Skeletal muscle tissue (tissue), 4 donors: ENCODE measurements around the gene ZNF410. TPM values are rescaled to one million over a fixed set of nuclear protein-coding genes. Genes with fewer than 3 reads are reported as not detected.
"Not testable (repeated sequence)": the region's sequence is repeated elsewhere in the genome, so short reads cannot be mapped to it uniquely, and the experiment has no call there.

Experiments used
- H3K27ac ChIP-seq: one replicate; pipeline ENCODE4 v1.7.0; 2013; ENCODE audit warnings: mild to moderate bottlenecking, low read depth, low read length, inconsistent platforms
- H3K27me3 ChIP-seq, 3 donors: one replicate each; pipeline ENCODE4 v1.7.0; 2013; ENCODE audit warnings: low read length in 3 of 3; ENCODE audit not compliant: control insufficient read depth in 3 of 3, insufficient read depth in 3 of 3
- H3K36me3 ChIP-seq, 3 donors: one replicate each; pipeline ENCODE4 v1.7.0; 2013; ENCODE audit warnings: low read length in 3 of 3; ENCODE audit not compliant: control insufficient read depth in 3 of 3, insufficient read depth in 3 of 3
- H3K4me1 ChIP-seq, 3 donors: one replicate each; pipeline ENCODE4 v1.7.0; 2013; ENCODE audit warnings: low read length in 3 of 3, mild to moderate bottlenecking in 3 of 3; ENCODE audit not compliant: control insufficient read depth in 3 of 3, insufficient read depth in 3 of 3
- H3K4me3 ChIP-seq, 3 donors: one replicate each; pipeline ENCODE4 v1.7.0; 2013; ENCODE audit warnings: low read length in 3 of 3
- H3K9ac ChIP-seq, 3 donors: one replicate each; pipeline ENCODE4 v1.7.0; 2013; ENCODE audit warnings: low read length in 3 of 3, mild to moderate bottlenecking in 3 of 3, moderate library complexity in 2 of 3, low read depth in 1 of 3
- H3K9me3 ChIP-seq, 3 donors: one replicate each; pipeline ENCODE4 v1.7.0; 2013; ENCODE audit warnings: low read length in 3 of 3; ENCODE audit not compliant: control insufficient read depth in 3 of 3
- total RNA-seq: library from RNA; depleted of rRNA; stranded (reverse); fragments of >200 nt; gene quantifications from one replicate; pipeline ENCODE4 v1.2.3, GENCODE V29; 2014
- donor health status: Osteomylitis.

ZNF410 gene
- 71.0 TPM for total RNA-seq

GRCh38 chr14:73886449-73887317 is at the start of gene ZNF410:
Gene ZNF410, plus strand, starts transcription at chr14:73886859. Its CDS starts 5,317 bp downstream, at chr14:73892176.
- peaks cover 0 to 3% (median 2%) of the 10 kb centered on the region in 3 donors for H3K36me3 ChIP-seq
- H3K27me3 ChIP-seq = no peaks in the 10 kb centered on the region
- peak within 1 kb of the TSS; percentile 79 to 89 (median 87) for H3K4me3 ChIP-seq
- H3K9me3 ChIP-seq = no peaks in the 10 kb centered on the region
- H3K4me1 ChIP-seq = peaks cover 9 to 19% (median 13%) of the 10 kb centered on the region in 3 donors
- H3K27ac ChIP-seq = peak within 1 kb of the TSS; percentile 84
- H3K9ac ChIP-seq = peak within 1 kb of the TSS; percentile 93 to 97 (median 94)

- H3K4me1 ChIP-seq, H3K4me3 ChIP-seq, H3K36me3 ChIP-seq, H3K9ac ChIP-seq, H3K9me3 ChIP-seq, H3K27me3 ChIP-seq, H3K27ac ChIP-seq: not testable (repeated sequence)
Observed at GRCh38 chr14:73838293-73839034, 48.2 kb upstream of the ZNF410 start.

- Histone ChIP-seq H3K4me1 (no peaks in the 10 kb centered on the region), H3K9me3 (no peaks in the 10 kb centered on the region), H3K36me3 (no peaks in the 10 kb centered on the region), H3K9ac (no peak overlapping the region), H3K27me3 (no peaks in the 10 kb centered on the region), H3K27ac (no peak overlapping the region), H3K4me3 (no peak overlapping the region)
Observed at GRCh38 chr14:73842201-73842600, 44.5 kb upstream of the ZNF410 start.

GRCh38 chr14:73842851-73843250 is 43.8 kb upstream of the ZNF410 start:
- Histone ChIP-seq H3K27ac (no peak overlapping the region), H3K9me3 (no peaks in the 10 kb centered on the region), H3K9ac (no peak overlapping the region), H3K4me3 (no peak overlapping the region), H3K4me1 (no peaks in the 10 kb centered on the region), H3K27me3 (no peaks in the 10 kb centered on the region), H3K36me3 (no peaks in the 10 kb centered on the region)

DNA sequence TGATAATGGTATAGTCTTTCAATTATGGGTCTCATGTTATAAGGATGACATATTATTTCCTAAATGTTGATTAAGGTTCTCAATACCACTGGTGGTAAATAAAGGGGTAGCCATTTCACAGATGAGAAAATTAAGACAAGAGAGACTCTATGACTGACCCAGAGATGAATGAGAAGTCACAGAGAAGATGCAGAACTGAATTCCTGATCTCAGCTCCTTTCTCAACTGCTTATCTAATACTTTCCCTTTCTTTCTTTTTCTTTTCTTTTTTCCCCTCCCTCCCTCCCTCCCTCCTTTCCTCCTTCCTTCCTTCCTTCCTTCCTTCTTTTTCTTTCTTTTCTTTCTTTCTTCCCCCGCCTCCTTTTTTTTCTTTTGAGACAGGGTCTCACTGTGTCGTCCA is 43.4 kb upstream of the ZNF410 start:
- no peaks in the 10 kb centered on the region for H3K36me3 ChIP-seq
- no peak overlapping the region for H3K27ac ChIP-seq
- no peak overlapping the region for H3K4me3 ChIP-seq
- no peak overlapping the region for H3K9ac ChIP-seq
- H3K27me3 ChIP-seq = no peaks in the 10 kb centered on the region
- H3K9me3 ChIP-seq = no peaks in the 10 kb centered on the region
- no peaks in the 10 kb centered on the region for H3K4me1 ChIP-seq

DNA sequence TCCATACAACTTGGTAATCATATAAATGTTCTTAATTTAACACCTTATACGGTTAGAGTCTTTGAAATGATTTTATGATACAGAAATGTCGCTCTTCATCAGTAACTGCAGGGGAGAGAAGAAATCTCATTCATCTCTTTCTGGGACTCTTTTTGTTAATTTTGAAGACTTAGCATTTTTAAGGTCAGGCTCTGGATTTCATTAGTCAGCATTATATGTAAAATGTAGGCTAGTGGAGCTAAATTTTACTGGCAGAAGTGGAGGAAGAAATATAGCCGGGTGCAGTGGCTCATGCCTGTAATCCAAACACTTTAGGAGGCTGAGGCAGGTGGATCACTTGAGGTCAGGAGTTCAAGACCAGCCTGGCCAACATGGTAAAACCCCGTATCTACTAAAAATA is 39.7 kb upstream of the ZNF410 start:
- no peaks in the 10 kb centered on the region for H3K27me3 ChIP-seq
- no peak overlapping the region for H3K27ac ChIP-seq
- no peak overlapping the region for H3K4me3 ChIP-seq
- peaks cover 0 to 4% (median 3%) of the 10 kb centered on the region in 3 donors for H3K4me1 ChIP-seq
- no peak overlapping the region for H3K9ac ChIP-seq
- H3K9me3 ChIP-seq = no peaks in the 10 kb centered on the region
- no peaks in the 10 kb centered on the region for H3K36me3 ChIP-seq

DNA sequence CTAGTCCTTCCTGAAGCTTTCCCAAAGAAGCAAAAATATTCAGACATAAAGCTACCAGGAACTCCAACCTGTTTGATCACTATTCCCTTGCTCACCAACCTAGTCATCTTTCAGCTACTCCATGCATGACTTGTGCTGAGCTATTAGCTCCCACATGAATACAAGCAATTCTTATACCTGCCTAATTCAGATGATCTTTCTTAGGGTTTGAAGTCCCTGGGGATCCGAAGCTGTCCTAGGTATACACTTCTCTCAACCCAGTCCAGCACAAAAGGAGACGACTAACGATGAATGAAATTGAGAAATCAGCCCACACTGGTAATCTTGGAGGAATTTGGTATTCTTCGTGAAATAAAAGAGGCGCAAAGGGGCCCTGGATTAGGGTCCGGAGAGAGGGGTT is 35.7 kb upstream of the ZNF410 start:
- no peaks in the 10 kb centered on the region for H3K9me3 ChIP-seq
- H3K4me3 ChIP-seq = peak overlapping the region; percentile 82 to 94 (median 92)

GRCh38 chr14:73851567-73852382 is 34.9 kb upstream of the ZNF410 start, which contains the start of gene PTGR2:
Gene PTGR2, plus strand, starts transcription at chr14:73851831. Its CDS starts 7,032 bp downstream, at chr14:73858863.
- Histone ChIP-seq H3K9ac (peak within 1 kb of the TSS; percentile 86 to 99 (median 95)), H3K36me3 (no peaks in the 10 kb centered on the region), H3K27me3 (no peaks in the 10 kb centered on the region), H3K4me1 (peaks cover 7 to 10% (median 9%) of the 10 kb centered on the region in 3 donors), H3K27ac (peak within 1 kb of the TSS; percentile 85), H3K4me3 (peak within 1 kb of the TSS; percentile 82 to 94 (median 92)), H3K9me3 (no peaks in the 10 kb centered on the region)

More for the DNA sequence above, 35.7 kb upstream of the ZNF410 start:
- H3K27ac ChIP-seq = peak overlapping the region; percentile 85
- H3K4me1 ChIP-seq = peaks cover 7 to 10% (median 9%) of the 10 kb centered on the region in 3 donors
- no peaks in the 10 kb centered on the region for H3K36me3 ChIP-seq
- H3K9ac ChIP-seq = peak overlapping the region; percentile 86 to 99 (median 95)
- no peaks in the 10 kb centered on the region for H3K27me3 ChIP-seq

DNA sequence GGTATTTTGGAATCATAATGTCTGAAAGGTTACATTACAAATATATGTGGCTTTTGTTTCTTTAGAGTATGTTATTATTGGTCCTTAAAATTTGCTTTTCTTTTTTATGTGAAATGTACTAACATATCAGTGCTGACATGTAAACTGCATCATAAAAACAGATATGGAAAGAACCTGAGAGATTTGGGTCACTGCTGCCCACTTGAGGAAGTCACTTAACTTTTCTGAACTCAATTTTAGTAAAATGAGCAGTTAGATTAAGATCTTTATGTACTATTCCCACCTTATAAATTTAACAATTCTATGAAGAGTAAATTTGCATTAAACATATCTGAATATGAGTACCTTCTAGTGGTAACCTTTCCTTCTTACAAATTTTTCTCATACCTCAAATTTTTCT is 27.5 kb upstream of the ZNF410 start:
- H3K4me1 ChIP-seq = no peaks in the 10 kb centered on the region
- no peak overlapping the region for H3K27ac ChIP-seq
- peak overlapping the region in 1 of 3 donors; percentile 4 for H3K9ac ChIP-seq
- no peak overlapping the region for H3K4me3 ChIP-seq
- H3K9me3 ChIP-seq = no peaks in the 10 kb centered on the region
- H3K27me3 ChIP-seq = no peaks in the 10 kb centered on the region
- H3K36me3 ChIP-seq = peaks cover 10 to 20% (median 19%) of the 10 kb centered on the region in 3 donors
